Measurements from ENCODE around the gene MEG3.
A peak's percentile ranks its signal among the peaks of the same experiment; 100 is the strongest.

MEG3 gene

DNA sequence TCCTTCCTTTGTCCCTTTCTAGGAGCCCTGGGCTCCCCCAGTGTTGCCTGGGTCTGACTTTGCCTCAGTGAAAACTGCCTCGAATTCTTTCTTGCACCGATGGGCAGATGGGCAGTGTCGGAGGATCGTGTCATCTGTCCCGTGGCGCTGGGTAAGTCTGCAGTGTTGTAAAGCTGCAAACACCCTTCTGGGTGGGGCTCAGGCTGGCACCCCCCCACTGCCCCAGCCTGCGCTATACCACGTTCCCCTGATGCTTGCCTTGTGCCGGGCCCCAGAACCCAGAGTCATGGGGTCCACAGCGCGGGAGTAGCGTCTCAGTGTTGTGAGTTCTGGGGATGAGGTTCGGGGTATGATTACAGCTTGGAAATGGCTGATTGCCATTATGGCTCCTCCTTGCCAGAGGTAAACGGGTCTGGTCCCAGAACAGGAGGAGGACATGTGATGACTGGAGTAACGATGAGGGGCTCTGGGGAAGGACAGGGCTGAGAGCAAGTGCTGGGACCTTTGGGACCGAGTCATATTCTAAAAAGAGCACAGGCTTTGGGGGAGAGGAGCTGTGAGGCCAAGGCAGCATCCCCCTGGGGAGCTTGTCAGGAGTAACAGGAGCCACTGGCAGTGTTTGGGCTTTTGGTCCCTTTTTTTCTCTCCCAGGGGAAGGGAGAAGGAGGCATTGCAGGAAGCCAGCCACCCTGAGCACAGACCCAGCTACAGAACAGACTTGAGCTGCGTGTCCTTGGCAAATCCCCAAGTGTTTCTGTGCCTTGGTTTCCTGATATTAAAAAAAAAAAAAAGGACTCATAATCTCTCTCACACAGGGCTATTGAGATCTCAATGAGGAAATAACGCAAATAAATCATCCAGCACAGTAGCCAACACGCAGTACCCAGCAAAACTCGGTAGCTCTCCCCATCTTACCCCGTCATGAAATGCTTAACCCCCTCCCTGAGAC, 73.3 kb downstream of the MEG3 start:
- no peak for DNase-seq (ENCODE audit: low spot score)

DNA sequence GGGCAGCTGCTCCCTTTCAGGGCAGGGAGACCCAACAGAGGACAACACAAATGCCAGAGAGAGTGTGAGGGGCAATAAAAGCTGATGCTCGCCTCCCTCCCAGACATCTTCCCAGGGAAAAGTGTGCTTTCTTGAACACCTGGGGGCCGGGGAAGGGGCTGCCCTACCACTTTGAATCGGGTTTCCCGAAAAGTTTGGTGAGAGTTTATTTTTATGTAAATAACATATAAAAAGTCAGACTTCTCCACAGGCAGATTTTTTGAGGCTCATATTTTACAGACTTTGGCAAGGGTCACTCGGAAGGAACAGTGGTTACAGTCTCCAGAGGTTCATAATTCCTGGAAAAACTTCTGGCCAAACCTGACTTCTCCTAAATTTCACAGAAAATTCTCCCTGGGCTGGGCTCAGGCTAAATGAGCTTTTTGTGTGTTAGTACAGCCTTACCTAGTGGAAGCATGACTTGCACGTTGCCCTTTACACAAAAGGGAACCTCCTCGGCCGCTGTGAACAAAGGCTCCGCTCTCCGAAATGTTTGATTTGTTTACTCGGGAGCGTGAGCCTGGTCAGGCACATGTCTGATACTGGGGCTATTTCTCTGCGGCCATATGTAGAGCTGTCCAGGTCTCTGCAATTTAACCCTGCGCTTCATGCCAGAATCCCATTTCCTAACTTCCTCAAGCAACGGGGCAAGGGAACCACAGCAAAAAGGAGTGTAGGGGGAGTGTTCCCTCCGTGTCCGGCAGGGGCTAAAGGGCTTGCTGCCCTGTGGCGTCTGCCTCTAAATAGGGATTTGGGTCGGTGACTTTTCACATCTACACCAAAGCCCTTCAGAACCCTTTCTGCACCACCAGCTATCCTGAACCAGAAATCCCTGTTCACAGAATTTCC, 74.2 kb downstream of the MEG3 start:
- DNase-seq (ENCODE audit: low spot score), result peak; percentile 38

- DNase-seq (ENCODE audit: low spot score), result peak; percentile 55
Observed at GRCh38 chr14:100900837-100901390, 75.0 kb downstream of the MEG3 start.

- no peak for DNase-seq (ENCODE audit: low spot score)
Observed at GRCh38 chr14:100901391-100902183, 75.7 kb downstream of the MEG3 start.

DNA sequence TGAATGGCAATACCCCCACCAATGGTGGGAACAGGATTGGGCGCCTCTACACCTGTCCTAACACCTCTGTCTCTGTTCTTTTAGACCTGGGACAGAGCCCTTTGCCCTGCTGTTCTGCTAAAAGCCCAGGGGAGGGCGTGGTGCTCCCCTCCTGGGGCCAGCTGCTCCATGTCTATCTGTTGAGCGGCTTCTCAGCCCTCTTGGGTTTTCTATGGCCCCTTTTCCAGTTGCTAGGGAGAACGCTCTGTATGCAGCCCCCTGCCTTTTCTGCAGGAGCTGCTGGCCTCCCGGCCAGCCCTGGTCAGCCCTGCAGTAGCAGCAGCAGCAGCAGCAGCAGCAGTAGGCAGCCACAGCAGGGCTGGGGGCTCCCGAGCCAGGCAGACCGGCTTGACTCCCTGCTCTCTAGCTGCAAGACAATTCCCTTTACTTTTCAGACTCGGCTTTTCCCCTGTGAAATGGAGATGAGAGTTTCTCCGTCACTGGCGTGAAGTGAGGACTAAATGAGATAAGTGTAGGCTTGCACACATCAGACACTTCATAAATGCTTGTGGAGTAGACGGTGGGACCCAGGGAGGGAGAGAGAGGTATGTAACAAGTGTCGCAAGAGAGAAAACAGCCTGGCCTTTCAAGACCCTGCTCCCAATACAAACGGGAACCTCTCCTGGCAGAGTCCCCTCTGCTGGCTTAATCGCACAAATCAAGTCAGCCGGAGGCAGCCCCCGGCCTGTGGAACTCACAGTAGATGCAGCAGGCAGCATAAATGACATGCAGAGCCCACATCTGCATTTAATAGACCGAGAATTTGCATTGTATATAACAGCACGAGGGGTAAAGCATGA, 76.6 kb downstream of the MEG3 start:
- no peak for DNase-seq (ENCODE audit: low spot score)

GRCh38 chr14:100903134-100903468, 77.2 kb downstream of the MEG3 start:
- no peak for DNase-seq (ENCODE audit: low spot score)

GRCh38 chr14:100903672-100904185, 77.8 kb downstream of the MEG3 start, which contains the start of gene RTL1:
Gene RTL1 (minus strand): TSS chr14:100903722. CDS start chr14:100884788, 18,934 bp downstream.
- no peak for DNase-seq (ENCODE audit: low spot score)

GRCh38 chr14:100904307-100905087, 78.6 kb downstream of the MEG3 start:
- DNase-seq (ENCODE audit: low spot score), result no peak

DNA sequence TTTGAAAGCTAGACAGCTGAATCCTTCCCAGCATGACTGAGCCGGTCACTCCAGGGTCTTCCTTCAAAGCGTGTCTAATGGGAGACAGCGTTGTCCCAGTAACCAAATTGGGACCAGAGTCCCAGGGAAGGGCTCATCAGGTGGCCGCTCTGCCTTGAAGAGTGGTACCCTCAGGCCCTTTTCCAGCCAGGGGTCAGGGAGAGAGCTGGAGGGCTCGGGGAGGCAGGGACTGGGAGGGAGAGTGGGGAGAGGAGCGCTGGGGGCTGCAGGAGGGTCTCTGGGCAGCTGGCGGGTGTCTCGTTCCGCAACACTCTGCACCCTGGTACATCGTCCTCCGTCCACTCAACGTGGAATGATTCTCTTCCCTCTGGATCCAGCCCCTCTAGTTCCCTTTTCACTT, 79.2 kb downstream of the MEG3 start:
- no peak for DNase-seq (ENCODE audit: low spot score)

- DNase-seq (ENCODE audit: low spot score), result no peak
Observed at GRCh38 chr14:100906420-100906819, 80.5 kb downstream of the MEG3 start.

- peak; percentile 11 for DNase-seq (ENCODE audit: low spot score)
Observed at GRCh38 chr14:100907240-100907639, 81.3 kb downstream of the MEG3 start.

DNA sequence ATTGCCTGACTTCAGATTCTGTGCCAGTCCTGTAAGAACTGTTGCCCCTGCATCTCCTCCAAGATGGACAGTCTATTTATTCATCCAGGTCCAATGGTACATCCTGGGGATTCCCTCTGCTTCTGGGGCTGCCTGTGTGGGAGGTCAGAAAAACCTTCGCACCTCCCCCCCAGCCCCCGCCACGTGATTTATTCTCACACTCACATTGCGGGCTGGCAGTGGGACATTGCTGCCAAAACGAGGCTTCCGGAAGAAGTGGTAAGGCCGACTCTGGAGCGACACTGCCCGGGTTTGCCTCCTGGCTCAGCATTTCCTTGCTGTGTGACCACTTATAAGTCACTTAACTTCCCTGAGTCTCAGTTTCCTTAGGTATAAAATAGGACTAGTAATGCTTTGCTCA, 83.5 kb downstream of the MEG3 start:
- no peak for DNase-seq (ENCODE audit: low spot score)

All from SW480 (cell line).